Measurements from ENCODE around the gene COA3.

Gene COA3

GRCh38 chr17:42748908-42749798 lies 49.4 kb downstream of the COA3 start:
- no peak for DNase-seq

- DNase-seq = no peak
Observed at GRCh38 chr17:42748202-42748907, 50.1 kb downstream of the COA3 start.
